IMR-90 (cell line): ENCODE data around the gene MR1. TPM values are rescaled to one million over a fixed set of nuclear protein-coding genes. Genes with fewer than 3 reads are reported as not detected.

Experiments
- ATAC-seq: fragments of 200-7000 bp; cut with Tn5 transposase; 2 replicates; pipeline ENCODE4 v1.9.1; 2020; ENCODE audit warnings: low read depth, mild to moderate bottlenecking, moderate library complexity
- BruUV-seq: library from RNA; stranded (reverse); fragments of 400-500 nt; replicated peaks from 2 replicates; lab custom pipeline; 2021; lab: Mats Ljungman, UMichigan
- CTCF ChIA-PET: fragments of 300-600 bp; formaldehyde crosslinking; extraction: SDS; loops from one replicate; lab custom pipeline; 2021; ENCODE audit warnings: antibody characterized with exemption; lab: Yijun Ruan, JAX
- POLR2A ChIA-PET: fragments of 300-600 bp; sonication (Branson Sonifier 250); formaldehyde crosslinking; loops from one replicate; lab custom pipeline; 2022; ENCODE audit warnings: antibody characterized with exemption; ENCODE audit not compliant: unreplicated experiment; lab: Charles Lee
- DNase-seq: peaks from one replicate; pipeline ENCODE4 v3.0.0; 2013
- H2AFZ ChIP-seq: replicated peaks from 2 replicates; pipeline ENCODE3; 2013; ENCODE audit warnings: low read length, mild to moderate bottlenecking; ENCODE audit not compliant: poor library complexity
- H2AK5ac ChIP-seq: 2 replicates; pipeline ENCODE4 v1.6.1; 2013; ENCODE audit warnings: low read depth, low read length, inconsistent platforms
- H2AK9ac ChIP-seq: replicated peaks from 2 replicates; pipeline ENCODE3; 2013; ENCODE audit warnings: mild to moderate bottlenecking, low read depth, low read length, moderate library complexity; ENCODE audit not compliant: poor library complexity
- H2BK120ac ChIP-seq: 2 replicates; pipeline ENCODE4 v1.6.1; 2013; ENCODE audit warnings: low read depth, low read length, inconsistent platforms
- H2BK15ac ChIP-seq: 3 replicates; pipeline ENCODE4 v1.6.1; 2013; ENCODE audit warnings: low read depth, low read length, inconsistent platforms
- H2BK20ac ChIP-seq: 2 replicates; pipeline ENCODE4 v1.6.1; 2013; ENCODE audit warnings: low read depth, mild to moderate bottlenecking, inconsistent platforms, low read length, moderate library complexity
- H2BK5ac ChIP-seq: 2 replicates; pipeline ENCODE4 v1.6.1; 2013; ENCODE audit warnings: mild to moderate bottlenecking, low read depth, low read length, inconsistent platforms; ENCODE audit not compliant: poor library complexity, severe bottlenecking
- H3K14ac ChIP-seq: replicated peaks from 2 replicates; pipeline ENCODE4 v1.6.1; 2013; ENCODE audit warnings: low read depth, low read length, inconsistent platforms
- H3K18ac ChIP-seq: 2 replicates; pipeline ENCODE4 v1.6.1; 2013; ENCODE audit warnings: low read depth, low read length, control low read depth
- H3K23ac ChIP-seq: 2 replicates; pipeline ENCODE4 v1.6.1; 2013; ENCODE audit warnings: low read depth, low read length, inconsistent platforms
- H3K27ac ChIP-seq: 2 replicates; pipeline ENCODE4 v1.5.1; 2013; ENCODE audit warnings: mild to moderate bottlenecking, control low read depth, low read length; ENCODE audit not compliant: insufficient read depth
- H3K27me3 ChIP-seq: 2 replicates; pipeline ENCODE4 v1.6.1; 2013; ENCODE audit warnings: low read length; ENCODE audit not compliant: control insufficient read depth, insufficient read depth
- H3K36me3 ChIP-seq: 2 replicates; pipeline ENCODE4 v1.6.1; 2013; ENCODE audit warnings: low read length, mixed read lengths; ENCODE audit not compliant: control insufficient read depth, insufficient read depth
- H3K4ac ChIP-seq: 2 replicates; pipeline ENCODE4 v1.6.1; 2013; ENCODE audit warnings: low read depth, low read length, inconsistent platforms
- H3K4me1 ChIP-seq: 2 replicates; pipeline ENCODE4 v1.6.1; 2013; ENCODE audit warnings: low read length, mixed read lengths; ENCODE audit not compliant: control insufficient read depth, insufficient read depth
- H3K4me2 ChIP-seq: 2 replicates; pipeline ENCODE4 v1.6.1; 2013; ENCODE audit warnings: low read depth, mild to moderate bottlenecking, control low read depth, low read length, moderate library complexity
- H3K4me3 ChIP-seq: 2 replicates; pipeline ENCODE4 v1.5.1; 2013; ENCODE audit warnings: low read depth, mild to moderate bottlenecking, control low read depth, low read length, moderate library complexity; ENCODE audit not compliant: insufficient read depth
- H3K56ac ChIP-seq: 2 replicates; pipeline ENCODE4 v1.6.1; 2013; ENCODE audit warnings: low read length, inconsistent platforms; ENCODE audit not compliant: insufficient read depth; ENCODE audit errors: extremely low read depth
- H3K79me1 ChIP-seq, 2 experiments: 2 replicates each; pipeline ENCODE4 v1.6.1; 2013; ENCODE audit warnings: low read length in 2 of 2, inconsistent platforms in 1 of 2, low read depth in 1 of 2
- H3K9ac ChIP-seq: 2 replicates; pipeline ENCODE4 v1.6.1; 2013; ENCODE audit warnings: low read depth, low read length, control low read depth
- H3K9me1 ChIP-seq: 2 replicates; pipeline ENCODE4 v1.6.1; 2013; ENCODE audit warnings: low read length, inconsistent platforms; ENCODE audit not compliant: insufficient read depth
- H3K9me3 ChIP-seq: 2 replicates; pipeline ENCODE4 v1.6.1; 2013; ENCODE audit warnings: low read length; ENCODE audit not compliant: control insufficient read depth, insufficient read depth
- H4K20me1 ChIP-seq: 2 replicates; pipeline ENCODE4 v1.6.1; 2013; ENCODE audit warnings: low read length, inconsistent platforms; ENCODE audit not compliant: insufficient read depth
- H4K5ac ChIP-seq: 2 replicates; pipeline ENCODE4 v1.6.1; 2013; ENCODE audit warnings: mild to moderate bottlenecking, low read depth, low read length, control low read depth
- H4K8ac ChIP-seq, 2 experiments: 2 replicates each; pipeline ENCODE4 v1.6.1; 2013; ENCODE audit warnings: low read depth in 2 of 2, low read length in 2 of 2, control low read depth in 1 of 2, inconsistent platforms in 1 of 2
- H4K91ac ChIP-seq: 2 replicates; pipeline ENCODE4 v1.6.1; 2013; ENCODE audit warnings: low read depth, low read length, inconsistent platforms; ENCODE audit not compliant: insufficient read depth
- CTCF ChIP-seq: conservative IDR thresholded peaks from 2 replicates; pipeline ENCODE4 v1.5.1; 2012; ENCODE audit warnings: mild to moderate bottlenecking, low read depth, low read length, improper control_type of control experiment
- MAZ ChIP-seq: IDR thresholded peaks from 2 replicates; pipeline ENCODE4 v1.6.1; 2012; ENCODE audit warnings: low read depth, mild to moderate bottlenecking, low read length, improper control_type of control experiment, moderate library complexity, borderline replicate concordance
- RAD21 ChIP-seq: IDR thresholded peaks from 2 replicates; pipeline ENCODE4 v1.6.1; 2012; ENCODE audit warnings: low read length, improper control_type of control experiment
- SMC3 ChIP-seq: fragments of 150-350 bp; IDR thresholded peaks from 2 replicates; pipeline ENCODE4 v1.6.1; 2016; ENCODE audit warnings: low read depth, mild to moderate bottlenecking, antibody characterized with exemption, low read length, moderate library complexity
- WGBS, 2 experiments: methylation state at CpG; one replicate each; pipeline versions ENCODE4 v1.1.5 to v1.1.7; 2013; ENCODE audit warnings: missing lambda C conversion rate in 2 of 2; ENCODE audit not compliant: insufficient read length in 1 of 2; ENCODE audit errors: extremely low coverage in 2 of 2; 5-methylcytosine and 5-hydroxymethylcytosine counted together
- dilution Hi-C: fragments of 300-500 bp; cut with HindIII; formaldehyde crosslinking; loops from one replicate; pipeline ENCODE4 v1.14.3; 2018; ENCODE audit warnings: low sequenced_read_pairs; ENCODE audit not compliant: unreplicated experiment
- in situ Hi-C: fragments of 300-500 bp; cut with MboI; formaldehyde crosslinking; loops from 3 replicates; pipeline ENCODE4 v1.14.3; 2019; ENCODE audit warnings: low sequenced_read_pairs, inconsistent platforms, mixed read lengths
- intact Hi-C: fragments of 100-400 bp; cut with micrococcal nuclease; formaldehyde crosslinking; loops from 2 replicates; pipeline ENCODE4 v1.10.0; 2022
- polyA plus RNA-seq, 3 experiments: library from polyadenylated mRNA; depleted of rRNA; stranded (reverse); fragments of >200 nt; gene quantifications; 2 replicates each; pipeline ENCODE4 v1.2.3, GENCODE V29; 2012; ENCODE audit warnings: low replicate concordance in 1 of 3
- total RNA-seq: library from RNA; depleted of rRNA; stranded (reverse); fragments of >200 nt; gene quantifications from 2 replicates; pipeline ENCODE4 v1.2.3, GENCODE V29; 2012

Gene MR1
- total and polyA plus RNA-seq, 2 of the 4 experiments (the other 2 are of a cell fraction), result 6.0 to 6.1 TPM

GRCh38 chr1:181108304-181108867 is 74.6 kb downstream of the MR1 start:
- TF ChIP-seq RAD21 (no peak), SMC3 (no peak), MAZ (no peak), CTCF (no peak)
- Histone ChIP-seq H4K5ac (no peak overlapping the region), H2BK15ac (no peak overlapping the region; the same call in 2 of the 3 replicates), H3K36me3 (no peaks in the 10 kb centered on the region), H2BK120ac (0 out of 2 replicates have a peak overlapping the region, but pooled peaks have one; percentile 32), H3K9me1 (peaks cover 19% of the 10 kb centered on the region), H3K4ac (peak overlapping the region; percentile 51), H4K91ac (peak overlapping the region; percentile 26; the same call in 1 of the 2 replicates), H3K27ac (no peak overlapping the region), H3K4me2 (no peak overlapping the region), H3K4me1 (peaks cover 32% of the 10 kb centered on the region), H2AK9ac (peak overlapping the region; percentile 4), H3K56ac (no peak overlapping the region), H3K23ac (peak overlapping the region; percentile 55; the same call in 1 of the 2 replicates), H3K14ac (no peak overlapping the region), H2AFZ (no peak overlapping the region), H3K4me3 (no peak overlapping the region), H3K79me1 (peaks cover 12 to 37% of the 10 kb centered on the region in 2 experiments), H4K20me1 (no peaks in the 10 kb centered on the region; the same call in 1 of the 2 replicates), H3K27me3 (no peaks in the 10 kb centered on the region), H3K9me3 (no peaks in the 10 kb centered on the region), H3K9ac (no peak overlapping the region), H2AK5ac (peak overlapping the region; percentile 54), H2BK20ac (no peak overlapping the region), H4K8ac (0 out of 4 replicates have a peak overlapping the region, but pooled peaks of 1 of the 2 experiments have one; percentile 6), H2BK5ac (no peak overlapping the region), H3K18ac (no peak overlapping the region)
- ChIA-PET POLR2A (no interaction called here), CTCF (no interaction called here)
- ATAC-seq (no peak), DNase-seq (no peak)
- BruUV-seq, result no TSS peak
- 49% methylated on average over 4 of the region's 7 CpGs; no CpG with 5 or more reads in 1 of the 2 experiments for WGBS, 2 experiments
- in situ Hi-C loops (no loop called here), dilution Hi-C loops (no loop called here), intact Hi-C loops (no loop called here)
